GM19043 (cell line): ENCODE measurements around the gene NKX1-2.

Source experiments
- ATAC-seq: cut with Tn5 transposase; IDR thresholded peaks from one replicate; pipeline ENCODE4 v1.9.1; 2021; ENCODE audit warnings: low read depth; ENCODE audit not compliant: unreplicated experiment

The NKX1-2 gene

GRCh38 chr10:124450012-124450782 lies at the start of gene NKX1-2:
Gene NKX1-2, minus strand, starts transcription at chr10:124450035. Its CDS starts 92 bp downstream, at chr10:124449943.
- no peak for ATAC-seq

- ATAC-seq: no peak
These were observed 48.2 kb upstream of the NKX1-2 start for GRCh38 chr10:124498056-124498455.

GRCh38 chr10:124497196-124497881 lies 47.5 kb upstream of the NKX1-2 start:
- no peak for ATAC-seq

- ATAC-seq: no peak
These were observed 46.8 kb upstream of the NKX1-2 start for GRCh38 chr10:124496620-124497019.

GRCh38 chr10:124496150-124496549 lies 46.3 kb upstream of the NKX1-2 start:
- ATAC-seq: no peak

DNA sequence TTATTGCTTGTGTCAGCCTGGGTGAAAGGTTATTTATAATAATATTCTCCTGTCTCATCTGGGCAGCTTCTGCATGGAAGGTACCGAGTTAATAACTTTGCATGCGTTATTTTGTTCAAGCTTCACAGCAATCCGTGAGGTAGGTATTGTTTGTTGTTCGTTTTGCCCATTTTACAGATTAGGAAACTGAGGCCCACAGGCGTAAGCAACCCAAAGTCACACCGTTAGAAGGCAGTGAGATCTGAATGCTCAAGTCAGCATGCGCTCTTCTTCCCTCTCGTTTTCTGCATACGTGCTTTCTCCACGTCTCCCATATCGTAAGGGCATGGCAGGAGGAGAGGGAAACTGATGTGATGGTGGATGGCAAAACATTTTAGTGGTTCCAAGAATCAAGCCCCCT lies 45.9 kb upstream of the NKX1-2 start:
- no peak for ATAC-seq

- ATAC-seq: no peak
These were observed 45.3 kb upstream of the NKX1-2 start for GRCh38 chr10:124495162-124495561.

DNA sequence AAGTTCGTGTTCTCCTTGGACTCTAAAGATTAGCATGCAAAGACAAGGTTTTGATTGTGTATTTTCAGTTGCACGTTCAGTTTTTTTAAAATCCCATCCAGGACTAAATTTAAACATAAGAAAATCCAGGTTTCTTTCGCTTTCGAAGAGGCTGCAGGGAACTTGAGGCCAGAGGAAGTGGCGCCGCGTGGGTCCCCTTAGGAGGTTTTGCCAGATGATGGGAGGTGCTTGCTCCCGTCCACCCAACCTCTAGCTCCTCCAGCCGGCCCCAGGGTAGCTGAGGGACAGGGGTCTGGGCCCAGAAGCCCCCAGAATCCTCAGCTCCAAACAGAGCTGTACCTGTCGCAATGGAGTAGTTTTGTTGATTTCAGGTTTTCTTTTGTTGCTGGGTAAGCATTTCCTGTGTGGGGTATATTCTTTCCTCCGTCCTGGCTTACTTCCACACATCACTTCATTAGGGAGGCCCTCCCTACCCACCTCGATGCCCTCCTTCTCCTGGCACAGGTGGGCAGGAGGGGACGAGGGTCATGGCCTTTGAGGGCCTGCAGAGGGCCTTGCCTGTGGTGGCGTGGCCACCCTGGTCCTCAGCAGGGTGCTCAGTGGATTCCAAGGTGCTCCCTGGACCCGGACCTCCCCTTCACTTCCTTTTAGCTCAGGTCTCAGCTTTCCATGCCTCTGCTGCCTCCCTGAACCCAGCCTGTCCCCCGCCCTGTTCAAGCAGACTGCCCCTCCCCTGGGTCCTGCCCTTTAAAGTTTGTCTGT lies 44.4 kb upstream of the NKX1-2 start:
- no peak for ATAC-seq

- no peak for ATAC-seq
These were observed 43.5 kb upstream of the NKX1-2 start for GRCh38 chr10:124493214-124493882.

DNA sequence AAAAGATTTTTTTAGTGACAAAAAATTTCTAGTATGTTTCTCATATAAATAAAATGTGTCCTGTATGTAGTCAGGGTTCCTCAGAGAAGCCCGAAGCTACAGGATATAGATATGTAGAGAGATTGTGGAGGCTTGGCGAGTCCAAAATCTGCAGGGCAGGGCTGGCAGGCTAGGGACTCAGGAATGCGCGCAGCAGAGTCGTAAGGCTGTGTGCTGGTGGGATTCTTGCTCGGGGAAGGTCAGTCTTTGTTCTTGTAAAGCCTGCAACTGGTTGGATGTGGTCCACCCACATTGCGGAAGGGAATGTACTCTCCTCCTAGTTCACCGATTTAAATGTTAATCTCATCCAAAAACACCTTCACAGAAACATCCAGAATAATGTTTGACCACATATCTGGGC lies 42.4 kb upstream of the NKX1-2 start:
- no peak for ATAC-seq

GRCh38 chr10:124491105-124491504 lies 41.3 kb upstream of the NKX1-2 start:
- ATAC-seq: no peak

GRCh38 chr10:124486635-124487034 lies 36.8 kb upstream of the NKX1-2 start:
- no peak for ATAC-seq

DNA sequence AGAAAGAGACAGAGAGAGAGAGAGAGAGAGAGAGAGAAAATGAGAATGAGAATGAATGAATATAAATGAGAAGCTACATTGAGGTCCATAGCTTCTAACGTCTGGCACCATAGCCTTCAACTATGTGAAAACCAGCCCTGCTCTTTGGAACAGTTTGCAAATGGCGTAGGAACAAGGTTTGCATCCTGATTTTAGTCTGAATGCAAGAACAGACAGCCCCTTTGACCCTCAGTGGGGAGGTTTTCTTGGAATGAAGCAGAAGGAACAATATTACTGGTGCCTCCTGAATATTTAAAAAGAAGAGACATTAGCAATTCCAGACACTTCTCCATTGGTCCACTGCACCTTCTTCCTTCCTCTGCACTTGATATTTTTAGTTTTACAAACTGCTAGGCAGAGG lies 34.8 kb upstream of the NKX1-2 start:
- ATAC-seq: no peak

DNA sequence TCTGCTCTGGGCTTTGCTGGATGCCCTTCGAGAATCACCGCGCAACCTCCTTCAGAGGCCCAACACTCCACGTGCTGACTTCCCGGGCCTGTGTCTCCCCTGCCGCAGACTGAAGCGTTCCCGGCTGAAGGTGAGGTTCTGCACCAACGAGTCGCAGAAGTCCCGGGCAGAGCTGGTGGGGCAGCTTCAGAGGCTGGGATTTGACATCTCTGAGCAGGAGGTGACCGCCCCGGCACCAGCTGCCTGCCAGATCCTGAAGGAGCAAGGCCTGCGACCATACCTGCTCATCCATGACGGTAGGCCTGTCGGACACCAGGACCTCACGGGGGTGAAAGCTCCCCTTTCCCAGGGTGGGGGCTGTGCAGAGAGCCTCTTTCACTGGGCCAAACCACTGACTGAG lies 34.2 kb upstream of the NKX1-2 start:
- no peak for ATAC-seq

- no peak for ATAC-seq
These were observed 33.0 kb upstream of the NKX1-2 start for GRCh38 chr10:124482876-124483275.

GRCh38 chr10:124482236-124482800 lies 32.5 kb upstream of the NKX1-2 start:
- ATAC-seq: no peak

- no peak for ATAC-seq
These were observed 31.9 kb upstream of the NKX1-2 start for GRCh38 chr10:124481717-124482116.

GRCh38 chr10:124480860-124481259 lies 31.0 kb upstream of the NKX1-2 start:
- no peak for ATAC-seq

DNA sequence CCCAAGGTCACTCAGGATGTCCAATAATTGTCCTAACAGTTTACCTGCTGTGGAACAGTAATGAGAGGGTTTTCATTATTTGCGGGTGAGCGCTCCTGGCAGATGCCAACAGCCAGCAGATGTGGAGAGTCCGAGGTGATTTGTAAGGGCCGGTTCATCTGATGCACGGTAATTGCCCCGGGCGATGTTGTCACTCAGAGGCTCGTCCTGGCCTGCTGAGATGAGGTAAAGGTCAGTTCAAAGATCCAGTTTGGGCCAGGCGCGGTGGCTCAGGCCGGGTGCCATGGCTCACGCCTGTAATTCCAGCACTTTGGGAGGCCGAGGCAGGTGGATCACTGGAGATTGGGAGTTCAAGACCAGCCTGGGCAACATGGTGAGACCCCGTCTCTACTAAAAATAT lies 28.7 kb upstream of the NKX1-2 start:
- ATAC-seq: no peak

- ATAC-seq: no peak
These were observed 28.0 kb upstream of the NKX1-2 start for GRCh38 chr10:124477614-124478363.
